Measurements from ENCODE around the gene MASP2. TPM values are rescaled to one million over a fixed set of nuclear protein-coding genes. Genes with fewer than 3 reads are reported as not detected.
"Not testable (repeated sequence)": the region's sequence is repeated elsewhere in the genome, so short reads cannot be mapped to it uniquely, and the experiment has no call there.

The MASP2 gene
- total RNA-seq, 1 donor from 2014 or later = not detected

GRCh38 chr1:11039351-11040104, 7.5 kb downstream of the MASP2 start:
- DNase-seq (ENCODE audit: low spot score) = no peak

GRCh38 chr1:11037740-11038182, 9.3 kb downstream of the MASP2 start:
- peak; percentile 86 for DNase-seq (ENCODE audit: low spot score)

GRCh38 chr1:11037019-11037739, 9.9 kb downstream of the MASP2 start:
- DNase-seq (ENCODE audit: low spot score) = not testable (repeated sequence)

GRCh38 chr1:11031624-11032262, 15.3 kb downstream of the MASP2 start:
- no peak for DNase-seq (ENCODE audit: low spot score)

- DNase-seq (ENCODE audit: low spot score) = no peak
Observed at GRCh38 chr1:11030865-11031264, 16.2 kb downstream of the MASP2 start.

- DNase-seq (ENCODE audit: low spot score) = no peak
Observed at GRCh38 chr1:11028018-11028417, 19.0 kb downstream of the MASP2 start.

GRCh38 chr1:11027316-11027715, 19.7 kb downstream of the MASP2 start:
- DNase-seq (ENCODE audit: low spot score) = no peak

- DNase-seq (ENCODE audit: low spot score) = no peak
Observed at GRCh38 chr1:11026903-11027302, 20.1 kb downstream of the MASP2 start.

GRCh38 chr1:11026052-11026451, 21.0 kb downstream of the MASP2 start:
- DNase-seq (ENCODE audit: low spot score) = no peak

GRCh38 chr1:11025618-11026017, 21.4 kb downstream of the MASP2 start:
- DNase-seq (ENCODE audit: low spot score) = no peak

- DNase-seq (ENCODE audit: low spot score) = no peak
Observed at GRCh38 chr1:11024874-11025203, 22.2 kb downstream of the MASP2 start.

- DNase-seq (ENCODE audit: low spot score) = no peak
Observed at GRCh38 chr1:11024154-11024873, 22.7 kb downstream of the MASP2 start.

GRCh38 chr1:11023201-11023600, 23.8 kb downstream of the MASP2 start:
- DNase-seq (ENCODE audit: low spot score) = no peak

- no peak for DNase-seq (ENCODE audit: low spot score)
Observed at GRCh38 chr1:11019971-11020370, 27.1 kb downstream of the MASP2 start.

- DNase-seq (ENCODE audit: low spot score) = not testable (repeated sequence)
Observed at GRCh38 chr1:11019358-11019757, 27.7 kb downstream of the MASP2 start.

GRCh38 chr1:11013160-11013531, 33.9 kb downstream of the MASP2 start:
- DNase-seq (ENCODE audit: low spot score) = no peak

- DNase-seq (ENCODE audit: low spot score) = peak; percentile 91
Observed at GRCh38 chr1:11012260-11013159, 34.5 kb downstream of the MASP2 start, which contains the start of gene TARDBP. TARDBP (plus strand) TSS chr1:11012654; CDS start chr1:11013728, 1,074 bp downstream.

- no peak for DNase-seq (ENCODE audit: low spot score)
Observed at GRCh38 chr1:11000526-11000925, 46.5 kb downstream of the MASP2 start.

GRCh38 chr1:10996100-10996499, 50.9 kb downstream of the MASP2 start:
- DNase-seq (ENCODE audit: low spot score) = no peak

GRCh38 chr1:10992864-10993263, 54.2 kb downstream of the MASP2 start:
- DNase-seq (ENCODE audit: low spot score) = no peak

GRCh38 chr1:10992004-10992403, 55.0 kb downstream of the MASP2 start:
- not testable (repeated sequence) for DNase-seq (ENCODE audit: low spot score)

Measured in mucosa of gallbladder (tissue), 1 donor.